ENCODE data around the gene OBP2B. TPM values are rescaled to one million over a fixed set of nuclear protein-coding genes. Genes with fewer than 3 reads are reported as not detected.
"Not testable (repeated sequence)": the region's sequence is repeated elsewhere in the genome, so short reads cannot be mapped to it uniquely, and the experiment has no call there.

Gene OBP2B
- total RNA-seq, 1 experiment from 2014 or later: not detected

GRCh38 chr9:133210609-133211008, 1.6 kb upstream of the OBP2B start:
- no peaks in the 10 kb centered on the region for H3K36me3 ChIP-seq (ENCODE audit: control insufficient read depth, insufficient read depth, low read length)
- CTCF ChIA-PET: no interaction called here
- no peak overlapping the region for H3K27ac ChIP-seq (ENCODE audit: low read length)
- 0 out of 2 replicates have a peak, but pooled peaks cover 4% of the 10 kb centered on the region for H3K9me3 ChIP-seq (ENCODE audit: control insufficient read depth, insufficient read depth, low read depth, low read length)
- no peak overlapping the region for H3K4me3 ChIP-seq (ENCODE audit: low read depth in 2 of 2, low read length in 2 of 2)
- H3K4me1 ChIP-seq (ENCODE audit: control insufficient read depth, insufficient read depth, low read length): no peaks in the 10 kb centered on the region
- intact Hi-C loops (cut with micrococcal nuclease; ENCODE audit: unreplicated experiment): no loop called here
- ATAC-seq (no peak), DNase-seq (ENCODE audit: low read depth, low spot score) (no peak)
- no peaks in the 10 kb centered on the region for H3K27me3 ChIP-seq (ENCODE audit: control insufficient read depth, insufficient read depth, low read length)
- in situ Hi-C loops (cut with HindIII; ENCODE audit: low pct_unique_long_range_greater_than_20kb, low sequenced_read_pairs): no loop called here
- BruUV-seq (replicated peaks): no TSS peak
- TF ChIP-seq, protein P1, sequence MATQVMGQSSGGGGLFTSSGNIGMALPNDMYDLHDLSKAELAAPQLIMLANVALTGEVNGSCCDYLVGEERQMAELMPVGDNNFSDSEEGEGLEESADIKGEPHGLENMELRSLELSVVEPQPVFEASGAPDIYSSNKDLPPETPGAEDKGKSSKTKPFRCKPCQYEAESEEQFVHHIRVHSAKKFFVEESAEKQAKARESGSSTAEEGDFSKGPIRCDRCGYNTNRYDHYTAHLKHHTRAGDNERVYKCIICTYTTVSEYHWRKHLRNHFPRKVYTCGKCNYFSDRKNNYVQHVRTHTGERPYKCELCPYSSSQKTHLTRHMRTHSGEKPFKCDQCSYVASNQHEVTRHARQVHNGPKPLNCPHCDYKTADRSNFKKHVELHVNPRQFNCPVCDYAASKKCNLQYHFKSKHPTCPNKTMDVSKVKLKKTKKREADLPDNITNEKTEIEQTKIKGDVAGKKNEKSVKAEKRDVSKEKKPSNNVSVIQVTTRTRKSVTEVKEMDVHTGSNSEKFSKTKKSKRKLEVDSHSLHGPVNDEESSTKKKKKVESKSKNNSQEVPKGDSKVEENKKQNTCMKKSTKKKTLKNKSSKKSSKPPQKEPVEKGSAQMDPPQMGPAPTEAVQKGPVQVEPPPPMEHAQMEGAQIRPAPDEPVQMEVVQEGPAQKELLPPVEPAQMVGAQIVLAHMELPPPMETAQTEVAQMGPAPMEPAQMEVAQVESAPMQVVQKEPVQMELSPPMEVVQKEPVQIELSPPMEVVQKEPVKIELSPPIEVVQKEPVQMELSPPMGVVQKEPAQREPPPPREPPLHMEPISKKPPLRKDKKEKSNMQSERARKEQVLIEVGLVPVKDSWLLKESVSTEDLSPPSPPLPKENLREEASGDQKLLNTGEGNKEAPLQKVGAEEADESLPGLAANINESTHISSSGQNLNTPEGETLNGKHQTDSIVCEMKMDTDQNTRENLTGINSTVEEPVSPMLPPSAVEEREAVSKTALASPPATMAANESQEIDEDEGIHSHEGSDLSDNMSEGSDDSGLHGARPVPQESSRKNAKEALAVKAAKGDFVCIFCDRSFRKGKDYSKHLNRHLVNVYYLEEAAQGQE (IDR thresholded peaks at IDR 0.05; ENCODE audit: insufficient read depth in 1 of 2, low read depth in 2 of 2, low read length in 1 of 2): no peak
- TF ChIP-seq, protein P2, sequence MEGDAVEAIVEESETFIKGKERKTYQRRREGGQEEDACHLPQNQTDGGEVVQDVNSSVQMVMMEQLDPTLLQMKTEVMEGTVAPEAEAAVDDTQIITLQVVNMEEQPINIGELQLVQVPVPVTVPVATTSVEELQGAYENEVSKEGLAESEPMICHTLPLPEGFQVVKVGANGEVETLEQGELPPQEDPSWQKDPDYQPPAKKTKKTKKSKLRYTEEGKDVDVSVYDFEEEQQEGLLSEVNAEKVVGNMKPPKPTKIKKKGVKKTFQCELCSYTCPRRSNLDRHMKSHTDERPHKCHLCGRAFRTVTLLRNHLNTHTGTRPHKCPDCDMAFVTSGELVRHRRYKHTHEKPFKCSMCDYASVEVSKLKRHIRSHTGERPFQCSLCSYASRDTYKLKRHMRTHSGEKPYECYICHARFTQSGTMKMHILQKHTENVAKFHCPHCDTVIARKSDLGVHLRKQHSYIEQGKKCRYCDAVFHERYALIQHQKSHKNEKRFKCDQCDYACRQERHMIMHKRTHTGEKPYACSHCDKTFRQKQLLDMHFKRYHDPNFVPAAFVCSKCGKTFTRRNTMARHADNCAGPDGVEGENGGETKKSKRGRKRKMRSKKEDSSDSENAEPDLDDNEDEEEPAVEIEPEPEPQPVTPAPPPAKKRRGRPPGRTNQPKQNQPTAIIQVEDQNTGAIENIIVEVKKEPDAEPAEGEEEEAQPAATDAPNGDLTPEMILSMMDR (IDR thresholded peaks at IDR 0.05): no peak
- TF ChIP-seq SIN3A (IDR thresholded peaks at IDR 0.05; ENCODE audit: borderline replicate concordance, insufficient read depth, low read depth, low read length) (no peak), TCF7L2 (IDR thresholded peaks at IDR 0.05; ENCODE audit: low read depth, low read length) (no peak), POLR2AphosphoS5 (IDR thresholded peaks at IDR 0.05; ENCODE audit: low read depth, low read length) (no peak)
- POLR2A ChIA-PET: no interaction called here

- H3K9me3 ChIP-seq (ENCODE audit: control insufficient read depth, insufficient read depth, low read depth, low read length): 0 out of 2 replicates have a peak, but pooled peaks cover 4% of the 10 kb centered on the region
- ATAC-seq (no peak), DNase-seq (ENCODE audit: low read depth, low spot score) (no peak)
- no peaks in the 10 kb centered on the region for H3K4me1 ChIP-seq (ENCODE audit: control insufficient read depth, insufficient read depth, low read length)
- intact Hi-C loops (cut with micrococcal nuclease; ENCODE audit: unreplicated experiment) (no loop called here), in situ Hi-C loops (cut with HindIII; ENCODE audit: low pct_unique_long_range_greater_than_20kb, low sequenced_read_pairs) (no loop called here)
- H3K27me3 ChIP-seq (ENCODE audit: control insufficient read depth, insufficient read depth, low read length): no peaks in the 10 kb centered on the region
- H3K27ac ChIP-seq (ENCODE audit: low read length): no peak overlapping the region
- BruUV-seq (replicated peaks): no TSS peak
- CTCF ChIA-PET: no interaction called here
- POLR2A ChIA-PET: no interaction called here
- H3K36me3 ChIP-seq (ENCODE audit: control insufficient read depth, insufficient read depth, low read length): no peaks in the 10 kb centered on the region
- no peak overlapping the region for H3K4me3 ChIP-seq (ENCODE audit: low read depth in 2 of 2, low read length in 2 of 2)
- TF ChIP-seq, protein P2 (IDR thresholded peaks at IDR 0.05): no peak
- TF ChIP-seq POLR2AphosphoS5 (IDR thresholded peaks at IDR 0.05; ENCODE audit: low read depth, low read length) (no peak), SIN3A (IDR thresholded peaks at IDR 0.05; ENCODE audit: borderline replicate concordance, insufficient read depth, low read depth, low read length) (no peak), TCF7L2 (IDR thresholded peaks at IDR 0.05; ENCODE audit: low read depth, low read length) (no peak)
These were observed 1.1 kb upstream of the OBP2B start for GRCh38 chr9:133210202-133210532.

- ATAC-seq: 0 out of 2 replicates have a peak, but pooled peaks have one; percentile 35
- intact Hi-C loops (cut with micrococcal nuclease; ENCODE audit: unreplicated experiment); POLR2A ChIA-PET; H3K4me1 ChIP-seq (ENCODE audit: control insufficient read depth, insufficient read depth, low read length); CTCF ChIA-PET; DNase-seq (ENCODE audit: low read depth, low spot score); in situ Hi-C loops (cut with HindIII; ENCODE audit: low pct_unique_long_range_greater_than_20kb, low sequenced_read_pairs); H3K9me3 ChIP-seq (ENCODE audit: control insufficient read depth, insufficient read depth, low read depth, low read length); H3K27me3 ChIP-seq (ENCODE audit: control insufficient read depth, insufficient read depth, low read length); H3K4me3 ChIP-seq (ENCODE audit: low read depth in 2 of 2, low read length in 2 of 2); H3K27ac ChIP-seq (ENCODE audit: low read length); BruUV-seq (replicated peaks); H3K36me3 ChIP-seq (ENCODE audit: control insufficient read depth, insufficient read depth, low read length): not testable (repeated sequence)
These were observed 514 bp upstream of the OBP2B start for GRCh38 chr9:133209327-133210201.

DNA sequence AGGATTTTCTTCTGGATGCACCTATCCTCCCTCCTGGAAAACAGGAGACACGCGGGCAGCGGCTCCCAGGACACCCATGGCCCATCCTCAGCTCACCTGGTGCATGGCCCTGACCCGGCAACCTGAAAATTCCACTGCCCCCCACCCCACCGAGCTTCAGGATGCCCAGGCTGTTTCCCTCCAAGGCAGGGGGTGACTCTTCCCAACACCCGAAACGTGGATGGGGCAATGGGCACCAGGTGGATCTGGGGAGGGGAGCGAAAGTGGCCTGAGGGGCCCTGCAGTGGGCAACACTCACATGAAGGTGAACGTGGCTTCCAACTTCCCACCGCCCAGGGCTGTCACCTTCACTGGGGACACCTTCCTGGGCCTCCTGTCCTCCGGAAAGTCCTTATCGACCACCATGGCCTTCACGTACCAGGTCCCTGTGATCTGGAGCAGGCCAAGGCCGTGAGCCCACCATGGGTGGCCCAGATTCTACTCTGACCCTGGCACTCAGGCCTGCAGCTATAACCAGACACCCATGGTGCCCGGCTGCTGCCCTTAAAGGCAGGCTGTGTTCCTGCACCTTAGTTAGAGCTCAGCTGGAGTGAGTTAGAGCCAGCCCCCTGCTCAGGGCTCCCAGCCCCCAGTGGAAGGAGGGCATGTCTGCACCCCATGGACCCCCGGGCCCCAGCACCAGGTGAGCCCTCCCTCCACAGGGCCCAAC, 725 bp downstream of the OBP2B start:
- H3K27me3 ChIP-seq (ENCODE audit: control insufficient read depth, insufficient read depth, low read length); H3K4me3 ChIP-seq (ENCODE audit: low read depth in 2 of 2, low read length in 2 of 2); POLR2A ChIA-PET; H3K36me3 ChIP-seq (ENCODE audit: control insufficient read depth, insufficient read depth, low read length); BruUV-seq (replicated peaks); H3K4me1 ChIP-seq (ENCODE audit: control insufficient read depth, insufficient read depth, low read length); in situ Hi-C loops (cut with HindIII; ENCODE audit: low pct_unique_long_range_greater_than_20kb, low sequenced_read_pairs); DNase-seq (ENCODE audit: low read depth, low spot score); H3K9me3 ChIP-seq (ENCODE audit: control insufficient read depth, insufficient read depth, low read depth, low read length); ATAC-seq; H3K27ac ChIP-seq (ENCODE audit: low read length); CTCF ChIA-PET; intact Hi-C loops (cut with micrococcal nuclease; ENCODE audit: unreplicated experiment): not testable (repeated sequence)

All from Panc1 (cell line).